WTC11 (cell line): ENCODE results near the gene RNF151.

ENCODE experiments used
- E2F1 ChIP-seq: sonication (generic); formaldehyde crosslinking; IDR thresholded peaks from 2 replicates; pipeline ENCODE4 v1.8.0; 2022; ENCODE audit warnings: mild to moderate bottlenecking, missing genetic modification reagents
- E2F5 ChIP-seq: sonication (generic); formaldehyde crosslinking; IDR thresholded peaks from 2 replicates; pipeline ENCODE4 v1.8.1; 2022; ENCODE audit warnings: mild to moderate bottlenecking, moderate library complexity, missing genetic modification reagents
- GABPB1 ChIP-seq: sonication (generic); formaldehyde crosslinking; IDR thresholded peaks from 2 replicates; pipeline ENCODE4 v1.8.1; 2023; ENCODE audit warnings: mild to moderate bottlenecking, missing genetic modification reagents
- TEAD1 ChIP-seq: sonication (generic); formaldehyde crosslinking; IDR thresholded peaks from 2 replicates; pipeline ENCODE4 v1.8.0; 2022; ENCODE audit warnings: mild to moderate bottlenecking, missing genetic modification reagents
- TF ChIP-seq, protein P1 (sequence below): fragments of 200-600 bp; IDR thresholded peaks from 2 replicates; pipeline ENCODE4 v1.8.0; 2022; ENCODE audit warnings: antibody characterized with exemption

DNA sequence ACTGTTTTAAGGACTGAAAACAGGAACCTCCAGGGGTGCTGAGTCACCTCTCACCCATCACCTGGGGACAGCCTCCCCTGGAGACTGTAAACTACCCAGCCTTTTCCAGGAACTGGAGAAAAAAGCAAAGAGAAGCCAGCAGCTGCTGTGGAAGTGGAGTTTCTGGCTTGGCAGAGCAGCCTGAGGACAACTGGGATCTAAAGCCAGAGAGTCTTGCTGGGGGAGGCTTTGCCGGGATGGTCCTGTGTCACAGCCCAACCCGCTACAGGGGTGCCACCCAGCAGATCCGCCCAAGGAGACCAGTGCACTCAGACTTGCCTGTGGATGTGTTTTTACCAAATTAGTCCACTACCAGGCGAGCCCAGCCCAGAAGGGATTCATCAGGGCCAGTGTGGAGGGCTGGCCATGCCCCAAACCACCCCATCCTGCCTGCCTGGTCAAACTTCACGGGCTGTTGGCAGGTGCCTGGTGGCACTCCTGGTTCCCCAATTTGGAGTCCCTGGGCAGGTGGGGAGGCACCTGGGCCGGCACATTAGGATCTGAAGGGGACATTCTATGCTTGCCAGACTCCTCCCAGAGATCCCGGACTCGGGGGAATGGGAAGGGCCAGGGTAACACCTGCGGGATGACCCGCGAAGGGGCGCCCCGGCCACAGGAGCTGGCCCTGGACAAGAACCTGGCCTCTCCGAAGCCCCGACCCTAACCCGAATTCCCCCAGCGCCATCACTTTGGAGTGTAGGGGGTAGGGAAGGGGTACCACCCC, 24.4 kb upstream of the RNF151 start:
- TF ChIP-seq, protein P1, sequence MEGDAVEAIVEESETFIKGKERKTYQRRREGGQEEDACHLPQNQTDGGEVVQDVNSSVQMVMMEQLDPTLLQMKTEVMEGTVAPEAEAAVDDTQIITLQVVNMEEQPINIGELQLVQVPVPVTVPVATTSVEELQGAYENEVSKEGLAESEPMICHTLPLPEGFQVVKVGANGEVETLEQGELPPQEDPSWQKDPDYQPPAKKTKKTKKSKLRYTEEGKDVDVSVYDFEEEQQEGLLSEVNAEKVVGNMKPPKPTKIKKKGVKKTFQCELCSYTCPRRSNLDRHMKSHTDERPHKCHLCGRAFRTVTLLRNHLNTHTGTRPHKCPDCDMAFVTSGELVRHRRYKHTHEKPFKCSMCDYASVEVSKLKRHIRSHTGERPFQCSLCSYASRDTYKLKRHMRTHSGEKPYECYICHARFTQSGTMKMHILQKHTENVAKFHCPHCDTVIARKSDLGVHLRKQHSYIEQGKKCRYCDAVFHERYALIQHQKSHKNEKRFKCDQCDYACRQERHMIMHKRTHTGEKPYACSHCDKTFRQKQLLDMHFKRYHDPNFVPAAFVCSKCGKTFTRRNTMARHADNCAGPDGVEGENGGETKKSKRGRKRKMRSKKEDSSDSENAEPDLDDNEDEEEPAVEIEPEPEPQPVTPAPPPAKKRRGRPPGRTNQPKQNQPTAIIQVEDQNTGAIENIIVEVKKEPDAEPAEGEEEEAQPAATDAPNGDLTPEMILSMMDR: no peak
- TF ChIP-seq E2F5 (CRISPR knock-in tag) (no peak), TEAD1 (CRISPR knock-in tag) (no peak), GABPB1 (CRISPR knock-in tag) (no peak), E2F1 (no peak)
